ENCODE results near the gene RHEB. TPM values are rescaled to one million over a fixed set of nuclear protein-coding genes. Genes with fewer than 3 reads are reported as not detected.

Gene RHEB
- total RNA-seq, 2 experiments from 2014 or later: 57.6 to 93.2 TPM

GRCh38 chr7:151454932-151455530, 64.7 kb downstream of the RHEB start:
- BruUV-seq (replicated peaks): no TSS peak
- no peak for TF ChIP-seq CTCF (conservative IDR thresholded peaks at IDR 0.05; ENCODE audit: low read length)
- TF ChIP-seq EZH2phosphoT487 (IDR thresholded peaks at IDR 0.05; ENCODE audit: borderline replicate concordance, low read depth, low read length): no peak
- Histone ChIP-seq H3K4me3 (ENCODE audit: low read depth, low read length, poor library complexity, severe bottlenecking) (no peak overlapping the region), H3K79me2 (ENCODE audit: insufficient read depth, low read depth, low read length) (no peaks in the 10 kb centered on the region), H3K27ac (ENCODE audit: low read depth, low read length, poor library complexity, severe bottlenecking) (no peak overlapping the region), H3K36me3 (ENCODE audit: insufficient read depth, low read length) (no peaks in the 10 kb centered on the region), H3K4me1 (ENCODE audit: insufficient read depth, low read length, poor library complexity, severe bottlenecking) (no peaks in the 10 kb centered on the region), H2AFZ (ENCODE audit: low read length) (no peak overlapping the region), H3K9me3 (ENCODE audit: low read length) (no peaks in the 10 kb centered on the region), H4K20me1 (ENCODE audit: insufficient read depth, low read length) (no peaks in the 10 kb centered on the region), H3K9me2 (ENCODE audit: insufficient read depth, low read length) (no peaks in the 10 kb centered on the region), H3K4me2 (ENCODE audit: low read length) (no peak overlapping the region)
- POLR2A ChIA-PET: interaction anchor here (0.6 kb wide), 1 partner anchor 61 kb away, joined by 4 read pairs; no protein-coding TSS in a partner anchor
- intact Hi-C loops (cut with micrococcal nuclease; ENCODE audit: unreplicated experiment): no loop called here
- no peak for DNase-seq (ENCODE audit: low spot score)
- CTCF ChIA-PET (ENCODE audit: unreplicated experiment): no interaction called here

GRCh38 chr7:151454305-151454704, 65.4 kb downstream of the RHEB start:
- ChIA-PET CTCF (ENCODE audit: unreplicated experiment) (no interaction called here), POLR2A (no interaction called here)
- H4K20me1 ChIP-seq (ENCODE audit: insufficient read depth, low read length): no peaks in the 10 kb centered on the region
- no peak overlapping the region for H2AFZ ChIP-seq (ENCODE audit: low read length)
- no TSS peak for BruUV-seq (replicated peaks)
- no peaks in the 10 kb centered on the region for H3K4me1 ChIP-seq (ENCODE audit: insufficient read depth, low read length, poor library complexity, severe bottlenecking)
- no peaks in the 10 kb centered on the region for H3K36me3 ChIP-seq (ENCODE audit: insufficient read depth, low read length)
- H3K9me2 ChIP-seq (ENCODE audit: insufficient read depth, low read length): no peaks in the 10 kb centered on the region
- H3K27ac ChIP-seq (ENCODE audit: low read depth, low read length, poor library complexity, severe bottlenecking): no peak overlapping the region
- DNase-seq (ENCODE audit: low spot score): no peak
- no peaks in the 10 kb centered on the region for H3K9me3 ChIP-seq (ENCODE audit: low read length)
- intact Hi-C loops (cut with micrococcal nuclease; ENCODE audit: unreplicated experiment): no loop called here
- no peak overlapping the region for H3K4me3 ChIP-seq (ENCODE audit: low read depth, low read length, poor library complexity, severe bottlenecking)
- H3K79me2 ChIP-seq (ENCODE audit: insufficient read depth, low read depth, low read length): no peaks in the 10 kb centered on the region
- TF ChIP-seq EZH2phosphoT487 (IDR thresholded peaks at IDR 0.05; ENCODE audit: borderline replicate concordance, low read depth, low read length): no peak
- no peak for TF ChIP-seq CTCF (conservative IDR thresholded peaks at IDR 0.05; ENCODE audit: low read length)
- no peak overlapping the region for H3K4me2 ChIP-seq (ENCODE audit: low read length)

GRCh38 chr7:151453326-151453791, 66.3 kb downstream of the RHEB start:
- Histone ChIP-seq H3K4me1 (ENCODE audit: insufficient read depth, low read length, poor library complexity, severe bottlenecking) (no peaks in the 10 kb centered on the region), H3K4me3 (ENCODE audit: low read depth, low read length, poor library complexity, severe bottlenecking) (no peak overlapping the region), H3K9me3 (ENCODE audit: low read length) (no peaks in the 10 kb centered on the region), H3K27ac (ENCODE audit: low read depth, low read length, poor library complexity, severe bottlenecking) (no peak overlapping the region), H3K79me2 (ENCODE audit: insufficient read depth, low read depth, low read length) (no peaks in the 10 kb centered on the region), H4K20me1 (ENCODE audit: insufficient read depth, low read length) (no peaks in the 10 kb centered on the region), H2AFZ (ENCODE audit: low read length) (no peak overlapping the region), H3K36me3 (ENCODE audit: insufficient read depth, low read length) (no peaks in the 10 kb centered on the region), H3K9me2 (ENCODE audit: insufficient read depth, low read length) (no peaks in the 10 kb centered on the region), H3K4me2 (ENCODE audit: low read length) (no peak overlapping the region)
- no peak for DNase-seq (ENCODE audit: low spot score)
- intact Hi-C loops (cut with micrococcal nuclease; ENCODE audit: unreplicated experiment): no loop called here
- TF ChIP-seq EZH2phosphoT487 (IDR thresholded peaks at IDR 0.05; ENCODE audit: borderline replicate concordance, low read depth, low read length) (no peak), CTCF (conservative IDR thresholded peaks at IDR 0.05; ENCODE audit: low read length) (no peak)
- CTCF ChIA-PET (ENCODE audit: unreplicated experiment): no interaction called here
- POLR2A ChIA-PET: no interaction called here
- BruUV-seq (replicated peaks): no TSS peak

Data from OCI-LY7 (cell line).